ENCODE measurements around the gene KYNU.

GRCh38 chr2:142892715-142893114, 15.3 kb downstream of the KYNU start:
- TF ChIP-seq CTCF (IDR thresholded peaks at IDR 0.05), result no peak
- TF ChIP-seq POLR2AphosphoS5 (IDR thresholded peaks at IDR 0.05), result no peak
- no peak for TF ChIP-seq POLR2A (IDR thresholded peaks at IDR 0.05)
